A549 (cell line): Measurements from ENCODE around the gene RAP2A. TPM values are rescaled to one million over a fixed set of nuclear protein-coding genes. Genes with fewer than 3 reads are reported as not detected.

ENCODE experiments used
- ATAC-seq, 2 experiments: fragments of 200-7000 bp in 1 of 2; fragments of >200 bp in 1 of 2; cut with Nextera tagmentation in 1 of 2; cut with Tn5 transposase in 1 of 2; 3 replicates each; pipeline versions ENCODE4 v1.8.0 to v1.9.1; 2018 to 2020; ENCODE audit warnings: mild to moderate bottlenecking in 1 of 2, moderate library complexity in 1 of 2
- CTCF ChIA-PET: fragments of 300-600 bp; sonication (Branson Sonifier 250); formaldehyde crosslinking; extraction: SDS; loops from one replicate; lab custom pipeline; 2021; ENCODE audit warnings: antibody characterized with exemption, inconsistent platforms; lab: Yijun Ruan, JAX
- POLR2A ChIA-PET: fragments of 350-600 bp; formaldehyde crosslinking; extraction: SDS; loops from one replicate; lab custom pipeline; 2021; ENCODE audit warnings: antibody characterized with exemption, inconsistent platforms; lab: Yijun Ruan, JAX
- DNase-seq, 2 experiments: peaks; one replicate each; pipeline versions ENCODE4 v3.0.0 to v3.0.0-alpha.2; 2011 to 2016; ENCODE audit warnings: low read depth in 1 of 2, low spot score in 1 of 2
- FAIRE-seq: peaks from 2 replicates; lab custom pipeline; 2011; peaks lifted over from hg19 to GRCh38; lab: Jason Lieb, UNC
- H3K27ac ChIP-seq, 2 experiments: fragments of >200 bp; sonication (Bioruptor Twin); formaldehyde crosslinking; 3 replicates each; pipeline ENCODE4 v1.5.1; 2016 to 2017
- H3K4me1 ChIP-seq: fragments of >200 bp; sonication (Bioruptor Twin); formaldehyde crosslinking; 3 replicates; pipeline ENCODE4 v1.6.1; 2016
- H3K4me2 ChIP-seq: fragments of >200 bp; sonication (Bioruptor Twin); formaldehyde crosslinking; 3 replicates; pipeline ENCODE4 v1.6.1; 2016
- H3K4me3 ChIP-seq: fragments of >200 bp; sonication (Bioruptor Twin); formaldehyde crosslinking; 3 replicates; pipeline ENCODE4 v1.5.1; 2016
- H3K9me3 ChIP-seq: fragments of >200 bp; sonication (Bioruptor Twin); formaldehyde crosslinking; 3 replicates; pipeline ENCODE4 v1.6.1; 2016
- BCL3 ChIP-seq: fragments of >200 bp; sonication (Bioruptor Twin); formaldehyde crosslinking; IDR thresholded peaks from 3 replicates; pipeline ENCODE4 v1.6.1; 2016
- CBX2 ChIP-seq: fragments of 200-600 bp; sonication (generic); IDR thresholded peaks from 2 replicates; pipeline ENCODE4 v1.6.1; 2016; ENCODE audit warnings: low read depth, mild to moderate bottlenecking, borderline replicate concordance
- CEBPB ChIP-seq, 2 experiments: fragments of >200 bp in 1 of 2; sonication (Bioruptor Twin) in 1 of 2; formaldehyde crosslinking in 1 of 2; IDR thresholded peaks; 2 replicates each; pipeline ENCODE4 v1.6.1; 2012 to 2016
- CHD4 ChIP-seq: fragments of 200-600 bp; sonication (generic); IDR thresholded peaks from 2 replicates; pipeline ENCODE4 v1.6.1; 2016; ENCODE audit warnings: antibody characterized with exemption, mild to moderate bottlenecking, borderline replicate concordance
- EHMT2 ChIP-seq: fragments of 200-600 bp; sonication (generic); IDR thresholded peaks from 2 replicates; pipeline ENCODE4 v1.6.1; 2016; ENCODE audit warnings: antibody characterized with exemption, low read depth, mild to moderate bottlenecking, moderate library complexity
- ELK1 ChIP-seq: fragments of 150-350 bp; IDR thresholded peaks from 2 replicates; pipeline ENCODE4 v1.6.1; 2014; ENCODE audit warnings: low read depth, mild to moderate bottlenecking, low read length
- EP300 ChIP-seq, 2 experiments: fragments of >200 bp; sonication (Bioruptor Twin); formaldehyde crosslinking; IDR thresholded peaks; 2 replicates in 1 of 2; 3 replicates in 1 of 2; pipeline ENCODE4 v1.6.1; 2016 to 2017
- FOSB ChIP-seq: fragments of 250-450 bp; sonication (Bioruptor Pico); IDR thresholded peaks from 2 replicates; pipeline ENCODE4 v1.5.0; 2020; ENCODE audit warnings: mild to moderate bottlenecking, moderate library complexity
- HDAC2 ChIP-seq: fragments of 200-600 bp; sonication (generic); IDR thresholded peaks from 2 replicates; pipeline ENCODE4 v1.6.1; 2016
- HES2 ChIP-seq: fragments of >200 bp; sonication (Bioruptor Twin); formaldehyde crosslinking; IDR thresholded peaks from 2 replicates; pipeline ENCODE4 v1.6.1; 2016
- HMGXB4 ChIP-seq: fragments of 250-450 bp; sonication (Bioruptor Pico); IDR thresholded peaks from 2 replicates; pipeline ENCODE4 v1.5.0; 2021; ENCODE audit warnings: mild to moderate bottlenecking, moderate library complexity, borderline replicate concordance
- HOXB13 ChIP-seq: fragments of 250-450 bp; sonication (Bioruptor Pico); IDR thresholded peaks from 2 replicates; pipeline ENCODE4 v1.5.0; 2020; ENCODE audit warnings: low read depth, mild to moderate bottlenecking, moderate library complexity
- JUNB ChIP-seq: fragments of >200 bp; sonication (Bioruptor Twin); formaldehyde crosslinking; IDR thresholded peaks from 2 replicates; pipeline ENCODE4 v1.6.1; 2016
- KDM5A ChIP-seq: fragments of 200-600 bp; sonication (generic); IDR thresholded peaks from 2 replicates; pipeline ENCODE4 v1.6.1; 2016; ENCODE audit warnings: antibody characterized with exemption, mild to moderate bottlenecking
- MAFK ChIP-seq: fragments of 450-650 bp; IDR thresholded peaks from 2 replicates; pipeline ENCODE4 v1.6.1; 2014; ENCODE audit not compliant: partially characterized antibody
- MAX ChIP-seq: IDR thresholded peaks from 2 replicates; pipeline ENCODE4 v1.6.1; 2012
- MAZ ChIP-seq: fragments of 150-350 bp; IDR thresholded peaks from 2 replicates; pipeline ENCODE4 v1.6.1; 2014; ENCODE audit warnings: antibody characterized with exemption, low read depth, low read length, borderline replicate concordance
- MYC ChIP-seq: IDR thresholded peaks from 2 replicates; pipeline ENCODE4 v1.6.1; 2012; ENCODE audit warnings: mild to moderate bottlenecking, inconsistent platforms, low read length, improper control_type of control experiment, borderline replicate concordance
- NFE2L2 ChIP-seq: fragments of 150-350 bp; conservative IDR thresholded peaks from 2 replicates; pipeline ENCODE4 v1.6.1; 2014; ENCODE audit warnings: low read length
- NR3C1 ChIP-seq: fragments of >200 bp; sonication (Bioruptor Twin); formaldehyde crosslinking; IDR thresholded peaks from 3 replicates; pipeline ENCODE4 v1.6.1; 2017
- PBX3 ChIP-seq: IDR thresholded peaks from 2 replicates; pipeline ENCODE4 v1.6.1; 2012
- PHF8 ChIP-seq: fragments of 200-600 bp; sonication (generic); IDR thresholded peaks from 2 replicates; pipeline ENCODE4 v1.6.1; 2016; ENCODE audit warnings: low read depth, mild to moderate bottlenecking, antibody characterized with exemption, moderate library complexity, borderline replicate concordance
- POLR2AphosphoS2 ChIP-seq: conservative IDR thresholded peaks from 2 replicates; pipeline ENCODE4 v1.6.1; 2012; ENCODE audit warnings: low read length, improper control_type of control experiment, inconsistent platforms
- RARB ChIP-seq: fragments of 250-450 bp; sonication (Bioruptor Pico); IDR thresholded peaks from 2 replicates; pipeline ENCODE4 v1.8.0; 2021; ENCODE audit warnings: mild to moderate bottlenecking, moderate library complexity
- REST ChIP-seq: fragments of 200-600 bp; sonication (generic); IDR thresholded peaks from 2 replicates; pipeline ENCODE4 v1.6.1; 2016; ENCODE audit warnings: antibody characterized with exemption, mild to moderate bottlenecking, moderate library complexity
- RNF2 ChIP-seq: fragments of 200-600 bp; sonication (generic); IDR thresholded peaks from 2 replicates; pipeline ENCODE4 v1.6.1; 2016; ENCODE audit warnings: low read depth, mild to moderate bottlenecking, antibody characterized with exemption, moderate library complexity, borderline replicate concordance
- SMC3 ChIP-seq: fragments of >200 bp; sonication (Bioruptor Twin); formaldehyde crosslinking; IDR thresholded peaks from 3 replicates; pipeline ENCODE4 v1.6.1; 2018; ENCODE audit warnings: inconsistent platforms
- USF2 ChIP-seq: fragments of 450-650 bp; IDR thresholded peaks from 2 replicates; pipeline ENCODE4 v1.6.1; 2014; ENCODE audit warnings: antibody characterized with exemption
- ZNF302 ChIP-seq: fragments of 250-450 bp; sonication (Bioruptor Pico); IDR thresholded peaks from 2 replicates; pipeline ENCODE4 v1.9.0; 2021; ENCODE audit warnings: inconsistent platforms, mild to moderate bottlenecking, moderate library complexity
- ZSCAN20 ChIP-seq: fragments of 250-450 bp; sonication (Bioruptor Pico); IDR thresholded peaks from 2 replicates; pipeline ENCODE4 v1.8.0; 2022; ENCODE audit warnings: mild to moderate bottlenecking, moderate library complexity
- WGBS: methylation state at CpG from one replicate; pipeline ENCODE4 v1.1.6; 2017; ENCODE audit errors: missing lambda C conversion rate; 5-methylcytosine and 5-hydroxymethylcytosine counted together
- polyA plus RNA-seq, 4 experiments: library from polyadenylated mRNA; depleted of rRNA in 3 of 4; stranded (reverse); fragments of >200 nt; fragmentation: RNase III in 1 of 4; extraction: RNeasy Plus Mini Kit Qiagen cat#74134 plus additional on column Dnase treatment in 1 of 4; gene quantifications; 2 replicates in 3 of 4; 3 replicates in 1 of 4; pipeline ENCODE4 v1.2.3, GENCODE V29; 2011 to 2017

The RAP2A gene
- polyA plus RNA-seq, 2 of the 4 experiments (the other 2 are of a cell fraction) = 8.7 to 10.9 TPM

- POLR2A ChIA-PET = no interaction called here
- H3K4me3 ChIP-seq = no peak overlapping the region
- no peak for DNase-seq
- FAIRE-seq = no peak
- no peak overlapping the region for H3K4me2 ChIP-seq
- H3K27ac ChIP-seq = no peak overlapping the region
- H3K9me3 ChIP-seq = no peaks in the 10 kb centered on the region
- CTCF ChIA-PET = interaction anchor here (1.2 kb wide), 1 partner anchor 415 kb away, joined by 3 read pairs; no protein-coding TSS in a partner anchor
- no peak for TF ChIP-seq PBX3
- TF ChIP-seq FOSB = no peak
- no peak for TF ChIP-seq CHD4
- TF ChIP-seq EP300 (IDR thresholded peaks at IDR 0.05) = no peak
- TF ChIP-seq USF2 = no peak
- TF ChIP-seq JUNB = no peak
- no peak for TF ChIP-seq ELK1
- no peak for TF ChIP-seq PHF8
- TF ChIP-seq NFE2L2 = no peak
- no peak for TF ChIP-seq SMC3
- no peak for TF ChIP-seq KDM5A
- TF ChIP-seq MAZ = no peak
- no peak for TF ChIP-seq CEBPB (IDR thresholded peaks at IDR 0.05)
- TF ChIP-seq POLR2AphosphoS2 = no peak
- no peak for TF ChIP-seq BCL3
- TF ChIP-seq CBX2 = no peak
- no peak for TF ChIP-seq HES2
- TF ChIP-seq MAX = no peak
- TF ChIP-seq HDAC2 = no peak
- no peak for ATAC-seq
- H3K4me1 ChIP-seq = no peaks in the 10 kb centered on the region
These were observed 48.8 kb upstream of the RAP2A start for GRCh38 chr13:97385146-97385545.

GRCh38 chr13:97385854-97386253 is 48.1 kb upstream of the RAP2A start:
- no peak for DNase-seq
- FAIRE-seq = no peak
- Histone ChIP-seq H3K4me2 (no peak overlapping the region), H3K4me1 (no peaks in the 10 kb centered on the region; the same call in 2 of the 3 replicates), H3K9me3 (no peaks in the 10 kb centered on the region), H3K27ac (no peak overlapping the region), H3K4me3 (no peak overlapping the region)
- WGBS = 89% methylated on average over 3 of the region's 3 CpGs
- ChIA-PET POLR2A (no interaction called here), CTCF (interaction anchor here (1.2 kb wide), 1 partner anchor 414 kb away, joined by 3 read pairs; no protein-coding TSS in a partner anchor)
- ATAC-seq = no peak
- TF ChIP-seq HDAC2 (no peak), CEBPB (IDR thresholded peaks at IDR 0.05) (no peak), RARB (CRISPR knock-in tag) (no peak), MYC (no peak), EHMT2 (no peak), MAFK (no peak), NR3C1 (no peak), REST (no peak), ZSCAN20 (CRISPR knock-in tag) (no peak), RNF2 (no peak), HOXB13 (CRISPR knock-in tag) (no peak), HMGXB4 (CRISPR knock-in tag) (no peak), ZNF302 (CRISPR knock-in tag) (no peak), JUNB (no peak)
